GM23338 (cell line): ENCODE measurements around the gene LRRN4CL. TPM values are rescaled to one million over a fixed set of nuclear protein-coding genes. Genes with fewer than 3 reads are reported as not detected.

Source experiments
- ATAC-seq: fragments of 200-7000 bp; cut with Tn5 transposase; 3 replicates; pipeline ENCODE4 v1.9.1; 2020
- DNase-seq: peaks from one replicate; pipeline ENCODE4 v3.0.0-alpha.2; 2015; ENCODE audit warnings: low spot score
- H2AFZ ChIP-seq: fragments of 200-600 bp; sonication (generic); 2 replicates; pipeline ENCODE4 v1.8.0; 2016; ENCODE audit warnings: antibody characterized with exemption, mild to moderate bottlenecking, moderate library complexity
- H3F3A ChIP-seq: fragments of 200-600 bp; sonication (generic); replicated peaks from 2 replicates; pipeline ENCODE4 v1.8.0; 2017; ENCODE audit warnings: antibody characterized with exemption, mixed run types, low read depth
- H3K27ac ChIP-seq: fragments of 200-600 bp; sonication (generic); 2 replicates; pipeline ENCODE4 v1.6.1; 2016; ENCODE audit warnings: low read depth
- H3K27me3 ChIP-seq: fragments of 200-600 bp; sonication (generic); 2 replicates; pipeline ENCODE4 v1.8.0; 2016; ENCODE audit warnings: mild to moderate bottlenecking, mixed run types, moderate library complexity; ENCODE audit not compliant: insufficient read depth
- H3K36me3 ChIP-seq: fragments of 200-600 bp; sonication (generic); 2 replicates; pipeline ENCODE4 v1.8.0; 2016; ENCODE audit warnings: mild to moderate bottlenecking; ENCODE audit not compliant: insufficient read depth
- H3K4me1 ChIP-seq: fragments of 200-600 bp; sonication (generic); 2 replicates; pipeline ENCODE4 v1.8.0; 2016; ENCODE audit warnings: mild to moderate bottlenecking, moderate library complexity; ENCODE audit not compliant: insufficient read depth
- H3K4me2 ChIP-seq: fragments of 200-600 bp; sonication (generic); 2 replicates; pipeline ENCODE4 v1.7.1; 2017; ENCODE audit warnings: mixed run types
- H3K4me3 ChIP-seq: fragments of 200-600 bp; sonication (generic); 2 replicates; pipeline ENCODE4 v1.6.1; 2016; ENCODE audit warnings: mixed run types
- H3K79me2 ChIP-seq: fragments of 200-600 bp; sonication (generic); replicated peaks from 2 replicates; pipeline ENCODE4 v1.8.0; 2017; ENCODE audit warnings: mild to moderate bottlenecking; ENCODE audit not compliant: insufficient read depth
- H3K9me2 ChIP-seq: fragments of 200-600 bp; sonication (generic); 2 replicates; pipeline ENCODE4 v1.8.0; 2017; ENCODE audit not compliant: insufficient read depth
- H4K20me1 ChIP-seq: fragments of 200-600 bp; sonication (generic); replicated peaks from 2 replicates; pipeline ENCODE4 v1.8.0; 2017; ENCODE audit warnings: mild to moderate bottlenecking; ENCODE audit not compliant: insufficient read depth
- H3K27ac Mint-ChIP-seq: 2 replicates; pipeline ENCODE4 v1.8.0; 2020; ENCODE audit warnings: inconsistent platforms, mild to moderate bottlenecking, moderate library complexity, mixed read lengths
- H3K27me3 Mint-ChIP-seq: 3 replicates; pipeline ENCODE4 v1.8.0; 2022; ENCODE audit warnings: low read depth, mild to moderate bottlenecking, moderate library complexity, mixed read lengths, inconsistent platforms; ENCODE audit not compliant: insufficient read depth, poor library complexity
- H3K36me3 Mint-ChIP-seq: 3 replicates; pipeline ENCODE4 v1.8.0; 2021; ENCODE audit warnings: low read depth, mild to moderate bottlenecking, inconsistent platforms, moderate library complexity, mixed read lengths
- H3K4me1 Mint-ChIP-seq: 3 replicates; pipeline ENCODE4 v1.8.0; 2020; ENCODE audit warnings: mild to moderate bottlenecking, inconsistent platforms, mixed read lengths
- H3K4me3 Mint-ChIP-seq: 3 replicates; pipeline ENCODE4 v1.8.0; 2021; ENCODE audit warnings: moderate library complexity, mild to moderate bottlenecking, inconsistent platforms, mixed read lengths
- H3K9me3 Mint-ChIP-seq: 3 replicates; pipeline ENCODE4 v1.8.0; 2020; ENCODE audit warnings: moderate library complexity, mild to moderate bottlenecking, inconsistent platforms, mixed read lengths
- CREB1 ChIP-seq: fragments of 250-450 bp; sonication (Bioruptor Pico); IDR thresholded peaks from 2 replicates; pipeline ENCODE4 v1.5.0; 2020; ENCODE audit warnings: low read depth, mild to moderate bottlenecking, moderate library complexity
- CTCF ChIP-seq, 2 experiments: fragments of 200-600 bp in 1 of 2; sonication (generic) in 1 of 2; conservative IDR thresholded peaks; 2 replicates each; pipeline versions ENCODE4 v1.5.1 to v1.6.1; 2016 to 2017; ENCODE audit warnings: antibody characterized with exemption in 2 of 2, low read depth in 2 of 2, mild to moderate bottlenecking in 2 of 2, moderate library complexity in 1 of 2
- ETS1 ChIP-seq: IDR thresholded peaks from 2 replicates; pipeline ENCODE4 v1.6.1; 2016; ENCODE audit warnings: antibody characterized with exemption
- POLR2AphosphoS5 ChIP-seq: IDR thresholded peaks from 2 replicates; pipeline ENCODE4 v1.6.1; 2016; ENCODE audit warnings: antibody characterized with exemption, low read depth
- STAT1 ChIP-seq: IDR thresholded peaks from one replicate; pipeline ENCODE4 v1.6.1; 2016; ENCODE audit warnings: antibody characterized with exemption; ENCODE audit not compliant: unreplicated experiment
- ZNF331 ChIP-seq: fragments of 250-450 bp; sonication (Bioruptor Pico); IDR thresholded peaks from 2 replicates; pipeline ENCODE4 v1.5.0; 2020; ENCODE audit warnings: low read depth, mild to moderate bottlenecking, moderate library complexity
- ZNF462 ChIP-seq: fragments of 250-450 bp; sonication (Bioruptor Pico); IDR thresholded peaks from 2 replicates; pipeline ENCODE4 v1.5.0; 2020; ENCODE audit warnings: mild to moderate bottlenecking, moderate library complexity
- polyA plus RNA-seq: library from polyadenylated mRNA; unstranded; fragments of >200 nt; fragmentation: Nextera tagmentation; extraction: Ambion mirVana; gene quantifications from 2 replicates; pipeline ENCODE4 v1.2.1, GENCODE V29; 2016
- total RNA-seq: library from RNA; depleted of rRNA; stranded (reverse); fragments of >200 nt; shearing (Covaris generic); gene quantifications from 2 replicates; pipeline ENCODE4 v1.2.3, GENCODE V29; 2014

Gene LRRN4CL
- total and polyA plus RNA-seq, 2 experiments from 2014 or later = 0.08 to 0.21 TPM

GRCh38 chr11:62671608-62672389, 17.5 kb downstream of the LRRN4CL start, which contains the start of the genes LBHD1 and UQCC3:
LBHD1 (minus strand) TSS chr11:62672267; CDS start chr11:62670031, 2,236 bp downstream.
UQCC3 (plus strand) TSS chr11:62671673; CDS start chr11:62671746, 73 bp downstream.
- peaks cover 44% of the 10 kb centered on the region for H3F3A ChIP-seq
- H3K9me2 ChIP-seq = no peaks in the 10 kb centered on the region
- TF ChIP-seq CTCF (conservative IDR thresholded peaks at IDR 0.05; ENCODE audit: low read depth in 2 of 2) = no peak
- TF ChIP-seq ZNF462 (CRISPR knock-in tag) = no peak
- no peak for TF ChIP-seq STAT1
- peak; percentile 84 for TF ChIP-seq ETS1
- peak; percentile 84 for TF ChIP-seq POLR2AphosphoS5
- TF ChIP-seq CREB1 (CRISPR knock-in tag) = peak; percentile 37; the same call in 1 of the 2 replicates
- no peak for TF ChIP-seq ZNF331 (CRISPR knock-in tag)
- Mint-ChIP-seq H3K27ac (peak within 1 kb of the TSS; percentile 98), H3K4me1 (peaks cover 11% of the 10 kb centered on the region), H3K36me3 (peaks cover 53% of the 10 kb centered on the region), H3K4me3 (peak within 1 kb of the TSS; percentile 90), H3K27me3 (peaks cover 17% of the 10 kb centered on the region), H3K9me3 (no peaks in the 10 kb centered on the region; the same call in 1 of the 3 replicates)
- H3K4me2 ChIP-seq = peak within 1 kb of the TSS; percentile 93
- H3K36me3 ChIP-seq = peaks cover 7% of the 10 kb centered on the region
- peak within 1 kb of the TSS; percentile 98 for H3K4me3 ChIP-seq
- peaks cover 12% of the 10 kb centered on the region for H4K20me1 ChIP-seq
- peaks cover 34% of the 10 kb centered on the region for H3K79me2 ChIP-seq
- DNase-seq = peak; percentile 97
- peak; percentile 84 for ATAC-seq
- H3K27ac ChIP-seq = peak within 1 kb of the TSS; percentile 92
- peaks cover 24% of the 10 kb centered on the region; the same call in 1 of the 2 replicates for H3K4me1 ChIP-seq
- peak within 1 kb of the TSS; percentile 98 for H2AFZ ChIP-seq
- no peaks in the 10 kb centered on the region for H3K27me3 ChIP-seq
